SU-DHL-6 (cell line): Measurements from ENCODE around the gene SERTAD3.
A peak's percentile ranks its signal among the peaks of the same experiment; 100 is the strongest.

Experiments used
- H2AFZ ChIP-seq: fragments of 200-600 bp; sonication (generic); 2 replicates; pipeline ENCODE4 v1.6.1; 2014; ENCODE audit warnings: low read depth, mild to moderate bottlenecking, moderate library complexity, mixed read lengths, antibody characterized with exemption, low read length; ENCODE audit not compliant: severe bottlenecking
- H3F3A ChIP-seq: fragments of 200-600 bp; shearing (Covaris generic); 2 replicates; pipeline ENCODE4 v1.6.0; 2016; ENCODE audit warnings: antibody characterized with exemption, mild to moderate bottlenecking; ENCODE audit not compliant: insufficient read depth
- H3K27ac ChIP-seq: fragments of 200-600 bp; sonication (generic); 2 replicates; pipeline ENCODE4 v1.5.1; 2016; ENCODE audit warnings: low read depth, mild to moderate bottlenecking, low read length, moderate library complexity, mixed read lengths
- H3K27me3 ChIP-seq: fragments of 200-600 bp; sonication (generic), shearing (Covaris generic); 2 replicates; pipeline ENCODE4 v1.6.0; 2014; ENCODE audit warnings: mild to moderate bottlenecking, low read length
- H3K36me3 ChIP-seq: fragments of 200-600 bp; sonication (generic); 2 replicates; pipeline ENCODE4 v1.6.1; 2014; ENCODE audit warnings: mild to moderate bottlenecking, low read length, mixed read lengths
- H3K4me2 ChIP-seq: fragments of 300-600, 200-600 bp; shearing (Covaris generic), sonication (generic); 2 replicates; pipeline ENCODE4 v1.6.0; 2014; ENCODE audit warnings: low read length, low read depth, mild to moderate bottlenecking; ENCODE audit not compliant: poor library complexity, severe bottlenecking
- H3K4me3 ChIP-seq: fragments of 200-600 bp; sonication (generic); 2 replicates; pipeline ENCODE4 v1.5.1; 2014; ENCODE audit warnings: antibody characterized with exemption, low read length, mild to moderate bottlenecking, mixed read lengths; ENCODE audit not compliant: insufficient read depth, poor library complexity, severe bottlenecking
- H3K79me2 ChIP-seq: fragments of 200-600 bp; sonication (generic); 2 replicates; pipeline ENCODE4 v1.6.1; 2014; ENCODE audit warnings: mild to moderate bottlenecking, low read length, moderate library complexity; ENCODE audit not compliant: insufficient read depth
- H3K9ac ChIP-seq: fragments of 200-600 bp; sonication (generic); 2 replicates; pipeline ENCODE4 v1.7.0; 2014; ENCODE audit warnings: mild to moderate bottlenecking, low read length
- H3K9me2 ChIP-seq: fragments of 200-600 bp; sonication (generic); replicated peaks from 2 replicates; pipeline ENCODE4 v1.6.1; 2014; ENCODE audit warnings: low read length; ENCODE audit not compliant: insufficient read depth
- H3K9me3 ChIP-seq: fragments of 200-600 bp; sonication (generic); 2 replicates; pipeline ENCODE4 v1.6.1; 2014; ENCODE audit warnings: low read length, mixed read lengths; ENCODE audit not compliant: insufficient read depth
- H4K20me1 ChIP-seq: fragments of 200-600 bp; sonication (generic); 2 replicates; pipeline ENCODE4 v1.6.1; 2014; ENCODE audit warnings: low read depth, mild to moderate bottlenecking, antibody characterized with exemption, low read length, moderate library complexity, mixed read lengths
- EZH2phosphoT487 ChIP-seq: fragments of 200-600 bp; sonication (generic), shearing (Covaris generic); conservative IDR thresholded peaks from 2 replicates; pipeline ENCODE4 v1.6.1; 2018; ENCODE audit warnings: mild to moderate bottlenecking, antibody characterized with exemption, low read length, moderate library complexity, mixed read lengths
- TF ChIP-seq, protein P1 (sequence below): fragments of 200-600 bp; sonication (generic); IDR thresholded peaks from one replicate; pipeline ENCODE4 v1.5.1; 2017; ENCODE audit warnings: antibody characterized with exemption, mild to moderate bottlenecking, low read length, moderate library complexity; ENCODE audit not compliant: insufficient read depth, poor library complexity, severe bottlenecking

The SERTAD3 gene

DNA sequence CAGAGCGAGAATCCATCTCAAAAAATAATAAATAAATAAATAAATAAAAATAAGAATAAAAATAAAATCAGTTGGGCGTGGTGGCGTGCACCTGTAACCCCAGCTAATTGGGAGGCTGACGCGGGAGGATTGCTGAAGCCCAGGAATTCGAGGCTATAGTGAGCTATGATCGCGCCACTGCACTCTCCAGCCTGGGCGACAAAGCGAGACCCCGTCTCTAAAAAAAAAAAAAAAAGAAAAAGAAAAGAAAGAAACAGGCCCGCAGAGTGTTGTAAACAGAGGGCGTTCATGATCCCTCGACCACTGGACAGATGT, 23.7 kb downstream of the SERTAD3 start:
- H3K4me3 ChIP-seq = peak overlapping the region; percentile 64
- peaks cover 8% of the 10 kb centered on the region; the same call in 1 of the 2 replicates for H3F3A ChIP-seq
- peak overlapping the region; percentile 84 for H3K4me2 ChIP-seq
- no peaks in the 10 kb centered on the region for H3K9me3 ChIP-seq
- no peaks in the 10 kb centered on the region for H3K9me2 ChIP-seq
- peak overlapping the region; percentile 67 for H3K9ac ChIP-seq
- no peak for TF ChIP-seq EZH2phosphoT487
- TF ChIP-seq, protein P1, sequence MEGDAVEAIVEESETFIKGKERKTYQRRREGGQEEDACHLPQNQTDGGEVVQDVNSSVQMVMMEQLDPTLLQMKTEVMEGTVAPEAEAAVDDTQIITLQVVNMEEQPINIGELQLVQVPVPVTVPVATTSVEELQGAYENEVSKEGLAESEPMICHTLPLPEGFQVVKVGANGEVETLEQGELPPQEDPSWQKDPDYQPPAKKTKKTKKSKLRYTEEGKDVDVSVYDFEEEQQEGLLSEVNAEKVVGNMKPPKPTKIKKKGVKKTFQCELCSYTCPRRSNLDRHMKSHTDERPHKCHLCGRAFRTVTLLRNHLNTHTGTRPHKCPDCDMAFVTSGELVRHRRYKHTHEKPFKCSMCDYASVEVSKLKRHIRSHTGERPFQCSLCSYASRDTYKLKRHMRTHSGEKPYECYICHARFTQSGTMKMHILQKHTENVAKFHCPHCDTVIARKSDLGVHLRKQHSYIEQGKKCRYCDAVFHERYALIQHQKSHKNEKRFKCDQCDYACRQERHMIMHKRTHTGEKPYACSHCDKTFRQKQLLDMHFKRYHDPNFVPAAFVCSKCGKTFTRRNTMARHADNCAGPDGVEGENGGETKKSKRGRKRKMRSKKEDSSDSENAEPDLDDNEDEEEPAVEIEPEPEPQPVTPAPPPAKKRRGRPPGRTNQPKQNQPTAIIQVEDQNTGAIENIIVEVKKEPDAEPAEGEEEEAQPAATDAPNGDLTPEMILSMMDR = no peak
- no peaks in the 10 kb centered on the region for H3K27me3 ChIP-seq
- no peaks in the 10 kb centered on the region for H3K79me2 ChIP-seq
- H4K20me1 ChIP-seq = no peaks in the 10 kb centered on the region
- peak overlapping the region; percentile 94 for H2AFZ ChIP-seq
- H3K36me3 ChIP-seq = no peaks in the 10 kb centered on the region
- no peak overlapping the region for H3K27ac ChIP-seq

DNA sequence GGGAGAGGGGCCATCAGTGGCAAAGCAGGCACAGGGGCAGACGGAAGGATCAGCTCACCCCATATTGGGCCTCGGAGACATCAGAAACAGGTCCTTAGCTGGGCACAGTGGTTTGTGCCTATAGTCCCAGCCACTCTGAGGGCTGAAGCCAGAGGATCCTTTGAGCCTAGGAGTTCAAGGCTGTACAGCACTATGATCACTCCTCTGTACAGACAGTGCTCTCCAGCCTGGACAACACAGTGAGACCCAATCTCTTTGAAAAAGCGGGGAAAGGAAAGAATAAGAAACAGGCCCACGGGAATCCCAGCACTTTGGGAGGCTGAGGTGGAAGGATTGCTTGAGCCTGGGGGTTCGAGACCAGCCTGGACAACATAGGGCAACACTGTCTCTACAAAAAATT, 24.4 kb downstream of the SERTAD3 start:
- H3K4me2 ChIP-seq = no peak overlapping the region
- H3F3A ChIP-seq = peaks cover 8% of the 10 kb centered on the region; the same call in 1 of the 2 replicates
- no peak overlapping the region for H3K27ac ChIP-seq
- no peaks in the 10 kb centered on the region for H3K9me3 ChIP-seq
- no peak overlapping the region for H2AFZ ChIP-seq
- no peaks in the 10 kb centered on the region for H3K79me2 ChIP-seq
- TF ChIP-seq EZH2phosphoT487 = no peak
- TF ChIP-seq, protein P1 = no peak
- no peaks in the 10 kb centered on the region for H3K27me3 ChIP-seq
- no peak overlapping the region for H3K9ac ChIP-seq
- no peaks in the 10 kb centered on the region for H4K20me1 ChIP-seq
- H3K9me2 ChIP-seq = no peaks in the 10 kb centered on the region
- no peaks in the 10 kb centered on the region for H3K36me3 ChIP-seq
- no peak overlapping the region for H3K4me3 ChIP-seq

DNA sequence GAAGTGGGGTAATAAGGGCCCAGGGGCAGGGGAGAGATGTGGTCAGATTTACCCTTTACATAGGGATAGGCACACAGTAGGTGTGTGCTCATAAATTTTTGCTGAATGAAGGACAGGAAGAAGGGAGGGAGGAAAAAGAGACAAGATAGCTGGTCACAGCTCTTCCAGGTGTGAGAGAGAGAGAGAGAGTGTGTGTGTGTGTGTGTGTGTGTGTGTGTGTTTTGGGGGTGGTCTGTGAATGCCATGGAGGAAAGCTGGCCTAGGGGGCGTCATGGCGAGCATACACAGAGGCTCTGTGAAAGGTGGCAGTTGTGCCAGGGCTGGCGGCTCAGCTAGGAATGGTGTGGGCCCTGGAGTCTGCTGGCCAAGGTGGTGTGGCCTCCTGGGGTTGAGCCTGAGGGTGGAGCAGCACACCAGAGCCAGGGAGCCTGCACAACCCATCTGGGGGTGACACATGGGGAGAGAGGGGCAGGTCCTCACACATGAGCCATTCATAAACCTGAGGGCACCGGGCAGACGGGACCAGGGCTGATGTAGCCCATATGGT, 25.0 kb downstream of the SERTAD3 start:
- no peaks in the 10 kb centered on the region for H3K79me2 ChIP-seq
- H3K9me3 ChIP-seq = no peaks in the 10 kb centered on the region
- no peaks in the 10 kb centered on the region for H4K20me1 ChIP-seq
- no peak overlapping the region for H2AFZ ChIP-seq
- H3K9ac ChIP-seq = no peak overlapping the region
- no peaks in the 10 kb centered on the region for H3K27me3 ChIP-seq
- peaks cover 2% of the 10 kb centered on the region; the same call in 1 of the 2 replicates for H3F3A ChIP-seq
- TF ChIP-seq, protein P1 = no peak
- no peak for TF ChIP-seq EZH2phosphoT487
- no peaks in the 10 kb centered on the region for H3K36me3 ChIP-seq
- no peak overlapping the region for H3K4me2 ChIP-seq
- no peak overlapping the region for H3K4me3 ChIP-seq
- H3K27ac ChIP-seq = no peak overlapping the region
- no peaks in the 10 kb centered on the region for H3K9me2 ChIP-seq
